CD4-positive, CD25-positive, alpha-beta regulatory T cell (primary cell): ENCODE results near the gene DIAPH3. TPM values are rescaled to one million over a fixed set of nuclear protein-coding genes. Genes with fewer than 3 reads are reported as not detected.

Experiments
- ATAC-seq, 2 donors: fragments of 150-1000 bp; cut with Tn5 transposase; one replicate each; pipeline ENCODE4 v1.10.0; 2021; ENCODE audit warnings: low read depth in 2 of 2, moderate number of reproducible peaks in 2 of 2, moderate library complexity in 1 of 2
- DNase-seq, 3 donors: peaks; one replicate each; pipeline versions ENCODE4 v3.0.0 to v3.0.0-alpha.2; 2012 to 2022; ENCODE audit warnings: mixed read lengths in 1 of 3
- H3K27ac ChIP-seq: one replicate; pipeline ENCODE4 v1.7.0; 2013; ENCODE audit warnings: mild to moderate bottlenecking, low read length; ENCODE audit not compliant: insufficient read depth, poor library complexity, severe bottlenecking
- H3K27me3 ChIP-seq: one replicate; pipeline ENCODE4 v1.7.0; 2013; ENCODE audit warnings: low read length; ENCODE audit not compliant: control insufficient read depth, insufficient read depth
- H3K36me3 ChIP-seq: one replicate; pipeline ENCODE4 v1.7.0; 2013; ENCODE audit warnings: mild to moderate bottlenecking, low read length, moderate library complexity; ENCODE audit not compliant: control insufficient read depth, insufficient read depth
- H3K4me1 ChIP-seq: 2 replicates; pipeline ENCODE4 v1.7.0; 2013; ENCODE audit warnings: mild to moderate bottlenecking, low read length; ENCODE audit not compliant: insufficient read depth, control insufficient read depth, poor library complexity, severe bottlenecking
- H3K4me3 ChIP-seq: one replicate; pipeline ENCODE4 v1.7.0; 2013; ENCODE audit warnings: low read depth, mild to moderate bottlenecking, low read length, moderate library complexity
- H3K9me3 ChIP-seq, 2 experiments: 1 replicate in 1 of 2; 2 replicates in 1 of 2; pipeline ENCODE4 v1.7.0; 2013; ENCODE audit warnings: low read length in 2 of 2, mild to moderate bottlenecking in 1 of 2, moderate library complexity in 1 of 2; ENCODE audit not compliant: control insufficient read depth in 2 of 2
- H3K27ac Mint-ChIP-seq, 3 donors: one replicate each; pipeline ENCODE4 v1.8.0; 2020 to 2022; ENCODE audit warnings: mild to moderate bottlenecking in 3 of 3, mixed read lengths in 3 of 3, moderate library complexity in 2 of 3
- H3K27me3 Mint-ChIP-seq: one replicate; pipeline ENCODE4 v1.8.0; 2022; ENCODE audit warnings: mild to moderate bottlenecking, mixed read lengths
- H3K36me3 Mint-ChIP-seq: one replicate; pipeline ENCODE4 v1.8.0; 2020; ENCODE audit warnings: mixed read lengths
- H3K4me1 Mint-ChIP-seq, 4 donors: one replicate each; pipeline ENCODE4 v1.8.0; 2020 to 2022; ENCODE audit warnings: mixed read lengths in 4 of 4, mild to moderate bottlenecking in 1 of 4
- H3K4me3 Mint-ChIP-seq, 4 donors: one replicate each; pipeline ENCODE4 v1.8.0; 2020 to 2022; ENCODE audit warnings: mild to moderate bottlenecking in 4 of 4, mixed read lengths in 4 of 4, moderate library complexity in 3 of 4
- H3K9me3 Mint-ChIP-seq, 7 donors: one replicate each; pipeline ENCODE4 v1.8.0; 2020 to 2022; ENCODE audit warnings: mixed read lengths in 7 of 7, mild to moderate bottlenecking in 3 of 7, moderate library complexity in 2 of 7
- polyA plus RNA-seq, 4 donors: library from polyadenylated mRNA; unstranded; fragments of 300-500 nt; fragmentation: Illumina TruSeq; gene quantifications; one replicate each; pipeline ENCODE4 v1.2.3, GENCODE V29; 2021
- total RNA-seq: library from RNA; stranded (reverse); gene quantifications from one replicate; pipeline ENCODE4 v1.2.3, GENCODE V29; 2022

DIAPH3 gene
- total and polyA plus RNA-seq, 5 donors from 2014 or later = 0.09 to 0.57 (median 0.27) TPM

GRCh38 chr13:60018536-60018935 lies 145.2 kb downstream of the DIAPH3 start:
- no peaks in the 10 kb centered on the region for H3K27me3 Mint-ChIP-seq
- no peak overlapping the region for H3K27ac ChIP-seq
- H3K4me1 ChIP-seq = peaks cover 8% of the 10 kb centered on the region
- no peaks in the 10 kb centered on the region for H3K36me3 Mint-ChIP-seq
- H3K9me3 Mint-ChIP-seq = peaks cover 0 to 2% (median 0%) of the 10 kb centered on the region in 7 donors
- no peaks in the 10 kb centered on the region for H3K36me3 ChIP-seq
- H3K4me3 ChIP-seq = no peak overlapping the region
- DNase-seq = no peak
- H3K27ac Mint-ChIP-seq = no peak overlapping the region
- no peak for ATAC-seq
- no peaks in the 10 kb centered on the region for H3K9me3 ChIP-seq
- H3K27me3 ChIP-seq = no peaks in the 10 kb centered on the region
- H3K4me1 Mint-ChIP-seq = peaks cover 22 to 53% (median 34%) of the 10 kb centered on the region in 4 donors
- peak overlapping the region in 3 of 4 donors; percentile 13 to 89 (median 28) for H3K4me3 Mint-ChIP-seq

- H3K4me3 Mint-ChIP-seq = no peak overlapping the region
- H3K27ac Mint-ChIP-seq = no peak overlapping the region
- no peak for ATAC-seq
Observed at GRCh38 chr13:60016229-60016628, 147.5 kb downstream of the DIAPH3 start.

GRCh38 chr13:60013166-60013565 lies 150.6 kb downstream of the DIAPH3 start:
- Mint-ChIP-seq H3K4me3 (no peak overlapping the region), H3K4me1 (peaks cover 5 to 15% (median 6%) of the 10 kb centered on the region in 4 donors), H3K36me3 (no peaks in the 10 kb centered on the region), H3K9me3 (no peaks in the 10 kb centered on the region), H3K27me3 (no peaks in the 10 kb centered on the region), H3K27ac (no peak overlapping the region)
- ATAC-seq = no peak
- no peaks in the 10 kb centered on the region for H3K4me1 ChIP-seq
- no peak overlapping the region for H3K27ac ChIP-seq
- no peak for DNase-seq
- no peak overlapping the region for H3K4me3 ChIP-seq
- no peaks in the 10 kb centered on the region for H3K36me3 ChIP-seq
- no peaks in the 10 kb centered on the region for H3K27me3 ChIP-seq
- H3K9me3 ChIP-seq = no peaks in the 10 kb centered on the region

More at GRCh38 chr13:60016229-60016628, 147.5 kb downstream of the DIAPH3 start:
- Mint-ChIP-seq H3K36me3 (no peaks in the 10 kb centered on the region), H3K4me1 (peaks cover 14 to 43% (median 25%) of the 10 kb centered on the region in 4 donors), H3K27me3 (no peaks in the 10 kb centered on the region), H3K9me3 (no peaks in the 10 kb centered on the region)
- H3K4me1 ChIP-seq = peaks cover 8% of the 10 kb centered on the region
- no peaks in the 10 kb centered on the region for H3K9me3 ChIP-seq
- DNase-seq = no peak
- no peak overlapping the region for H3K27ac ChIP-seq
- no peaks in the 10 kb centered on the region for H3K27me3 ChIP-seq
- H3K36me3 ChIP-seq = no peaks in the 10 kb centered on the region
- H3K4me3 ChIP-seq = no peak overlapping the region

GRCh38 chr13:60012488-60012887 lies 151.2 kb downstream of the DIAPH3 start:
- Mint-ChIP-seq H3K9me3 (no peaks in the 10 kb centered on the region), H3K4me3 (no peak overlapping the region), H3K36me3 (no peaks in the 10 kb centered on the region), H3K27me3 (no peaks in the 10 kb centered on the region), H3K4me1 (peaks cover under 1 to 11% (median 2%) of the 10 kb centered on the region in 4 donors), H3K27ac (no peak overlapping the region)
- Histone ChIP-seq H3K4me3 (no peak overlapping the region), H3K4me1 (no peaks in the 10 kb centered on the region), H3K9me3 (no peaks in the 10 kb centered on the region), H3K36me3 (no peaks in the 10 kb centered on the region), H3K27me3 (no peaks in the 10 kb centered on the region), H3K27ac (no peak overlapping the region)
- DNase-seq (no peak), ATAC-seq (no peak)

- Histone ChIP-seq H3K4me1 (no peaks in the 10 kb centered on the region), H3K36me3 (no peaks in the 10 kb centered on the region), H3K9me3 (no peaks in the 10 kb centered on the region), H3K4me3 (no peak overlapping the region), H3K27me3 (no peaks in the 10 kb centered on the region), H3K27ac (no peak overlapping the region)
- H3K4me3 Mint-ChIP-seq = no peak overlapping the region
- H3K9me3 Mint-ChIP-seq = no peaks in the 10 kb centered on the region
- H3K27me3 Mint-ChIP-seq = no peaks in the 10 kb centered on the region
- no peaks in the 10 kb centered on the region for H3K36me3 Mint-ChIP-seq
- H3K4me1 Mint-ChIP-seq = peaks cover 0 to 4% (median 0%) of the 10 kb centered on the region in 4 donors
- H3K27ac Mint-ChIP-seq = no peak overlapping the region
- no peak for ATAC-seq
- DNase-seq = no peak
Observed at GRCh38 chr13:60009300-60010253, 154.2 kb downstream of the DIAPH3 start.

- Histone ChIP-seq H3K4me1 (no peaks in the 10 kb centered on the region), H3K27me3 (no peaks in the 10 kb centered on the region), H3K9me3 (no peaks in the 10 kb centered on the region), H3K4me3 (no peak overlapping the region), H3K27ac (no peak overlapping the region), H3K36me3 (no peaks in the 10 kb centered on the region)
- no peak for DNase-seq
- no peak overlapping the region for H3K4me3 Mint-ChIP-seq
- H3K27ac Mint-ChIP-seq = no peak overlapping the region
- H3K36me3 Mint-ChIP-seq = no peaks in the 10 kb centered on the region
- H3K4me1 Mint-ChIP-seq = no peaks in the 10 kb centered on the region
- H3K9me3 Mint-ChIP-seq = peaks cover 0 to 4% (median 0%) of the 10 kb centered on the region in 7 donors
- ATAC-seq = no peak
- H3K27me3 Mint-ChIP-seq = no peaks in the 10 kb centered on the region
Observed at GRCh38 chr13:60001889-60002288, 161.8 kb downstream of the DIAPH3 start.

- H3K9me3 ChIP-seq = no peaks in the 10 kb centered on the region
- no peak overlapping the region for H3K4me3 Mint-ChIP-seq
- no peak overlapping the region for H3K4me3 ChIP-seq
- ATAC-seq (no peak), DNase-seq (no peak)
- H3K4me1 ChIP-seq = no peaks in the 10 kb centered on the region
- H3K9me3 Mint-ChIP-seq = peaks cover 0 to 4% (median 0%) of the 10 kb centered on the region in 7 donors
- no peaks in the 10 kb centered on the region for H3K27me3 Mint-ChIP-seq
- H3K36me3 ChIP-seq = no peaks in the 10 kb centered on the region
- H3K4me1 Mint-ChIP-seq = no peaks in the 10 kb centered on the region
- H3K36me3 Mint-ChIP-seq = no peaks in the 10 kb centered on the region
- H3K27ac ChIP-seq = no peak overlapping the region
- H3K27ac Mint-ChIP-seq = no peak overlapping the region
- H3K27me3 ChIP-seq = no peaks in the 10 kb centered on the region
Observed at GRCh38 chr13:60000976-60001375, 162.8 kb downstream of the DIAPH3 start.

- DNase-seq = no peak
- H3K9me3 ChIP-seq = no peaks in the 10 kb centered on the region
- H3K36me3 Mint-ChIP-seq = no peaks in the 10 kb centered on the region
- H3K4me3 ChIP-seq = no peak overlapping the region
- H3K4me1 ChIP-seq = no peaks in the 10 kb centered on the region
- H3K36me3 ChIP-seq = no peaks in the 10 kb centered on the region
- no peaks in the 10 kb centered on the region for H3K27me3 Mint-ChIP-seq
- H3K4me3 Mint-ChIP-seq = no peak overlapping the region
- H3K27ac ChIP-seq = no peak overlapping the region
- H3K9me3 Mint-ChIP-seq = peaks cover 0 to 4% (median 0%) of the 10 kb centered on the region in 7 donors
- no peak for ATAC-seq
- no peaks in the 10 kb centered on the region for H3K27me3 ChIP-seq
- no peak overlapping the region for H3K27ac Mint-ChIP-seq
- no peaks in the 10 kb centered on the region for H3K4me1 Mint-ChIP-seq
Observed at GRCh38 chr13:60000081-60000480, 163.6 kb downstream of the DIAPH3 start.
